ENCODE results near the gene CADM1.

The CADM1 gene

DNA sequence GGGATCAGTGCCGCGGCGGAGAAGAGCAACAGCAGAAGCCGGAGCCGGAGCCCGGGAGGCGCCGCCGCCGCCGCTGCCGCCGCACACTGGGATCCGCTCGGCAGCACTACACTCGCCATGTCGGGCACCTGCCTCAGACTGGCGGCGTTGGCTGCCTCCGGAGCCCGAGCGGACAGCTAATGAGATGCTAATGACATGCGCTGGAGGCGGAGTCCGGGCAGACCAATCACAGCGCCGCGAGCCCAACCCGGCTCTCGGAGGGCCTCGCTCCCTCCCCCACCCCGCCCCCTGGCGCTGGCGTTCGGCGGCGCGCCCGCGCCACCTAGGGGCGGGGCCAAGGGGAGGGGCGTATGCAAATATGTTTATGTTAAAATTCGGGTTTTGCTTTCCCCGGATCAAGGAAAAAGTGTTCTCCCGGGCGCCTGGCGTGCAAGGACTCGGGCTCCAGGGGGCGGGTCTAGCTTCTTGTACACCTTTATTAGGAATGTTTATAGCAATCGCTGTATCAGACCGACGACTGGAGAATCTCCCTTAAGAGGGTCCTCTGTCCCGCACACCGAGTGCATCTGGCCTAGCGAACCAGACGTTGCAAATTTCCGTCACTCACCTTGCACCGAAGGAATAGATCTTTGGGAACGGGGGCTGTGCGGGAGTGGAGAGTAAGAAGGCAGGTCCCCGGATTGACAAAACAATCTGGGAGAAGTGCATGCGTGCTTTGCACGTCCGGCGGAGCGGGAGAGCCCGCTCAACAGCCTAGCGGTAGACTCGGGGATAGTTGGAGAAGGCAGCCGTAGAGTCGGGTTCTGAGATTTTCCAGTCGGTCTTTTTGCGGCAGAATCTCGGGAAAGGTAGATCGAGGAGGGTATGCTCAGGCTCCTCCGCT lies at the start of gene CADM1:
CADM1 (minus strand) TSS at position 140 of the 883 bp plus-strand sequence.
- DNase-seq: peak; percentile 84 to 95

DNA sequence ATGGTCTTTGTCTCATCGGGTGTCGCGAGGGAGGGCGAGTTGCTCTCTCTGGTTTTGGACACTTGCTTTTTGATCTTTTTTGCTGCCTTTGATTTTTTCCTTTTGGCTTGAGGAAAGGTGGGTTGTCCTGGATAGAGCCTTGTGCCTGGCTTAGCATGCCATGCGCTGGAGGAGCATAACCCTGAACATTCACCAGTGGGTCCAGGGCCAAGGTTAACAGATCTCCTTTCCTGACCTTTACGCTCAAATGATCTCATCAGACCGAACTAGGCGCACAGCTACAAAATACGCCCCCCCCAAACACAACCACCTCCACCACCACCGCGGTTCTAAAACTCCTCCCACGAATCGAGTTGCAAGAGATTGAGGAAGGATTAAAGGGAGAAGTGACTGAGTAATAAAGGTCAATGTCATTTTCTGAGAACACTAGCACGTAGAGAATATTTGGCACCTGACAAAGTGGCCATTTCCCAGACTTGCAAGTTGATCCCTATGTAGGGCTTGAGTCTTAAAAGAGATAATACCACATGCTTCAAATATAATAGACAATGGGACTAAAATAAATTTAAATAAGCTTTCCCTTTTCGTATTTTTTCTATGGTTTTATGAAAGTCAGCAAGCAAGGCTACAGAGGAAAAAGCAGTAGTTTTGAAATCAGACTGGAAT lies 48.7 kb upstream of the CADM1 start:
- no peak for DNase-seq

DNA sequence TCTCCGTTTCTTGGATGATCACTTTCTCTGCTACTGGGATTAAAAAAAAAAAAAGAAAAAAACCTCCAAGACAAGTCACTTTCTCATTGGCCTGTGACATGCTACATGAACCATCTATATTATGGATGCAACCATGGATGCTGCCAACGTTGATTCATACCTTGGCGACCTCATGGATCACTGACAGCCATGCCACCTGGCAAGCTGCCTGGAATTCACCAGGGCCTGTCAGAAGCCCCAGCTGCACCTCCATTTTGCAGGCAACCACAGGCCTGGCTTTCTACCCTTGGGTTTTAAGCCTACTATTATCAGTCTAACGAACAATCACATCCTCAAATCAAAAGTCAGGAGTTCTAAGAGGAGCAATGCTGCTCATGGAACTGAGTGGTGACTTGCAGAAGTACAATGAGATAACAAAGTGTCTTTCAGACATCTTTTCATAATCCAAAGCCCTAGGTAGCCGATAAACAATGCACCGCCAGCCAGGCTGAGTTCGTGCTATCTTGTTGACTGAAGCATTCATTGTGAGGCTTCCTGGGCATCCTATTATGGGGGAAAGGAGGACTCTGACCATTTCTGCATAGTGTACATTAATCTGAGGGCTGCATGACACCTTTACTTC lies 48.0 kb upstream of the CADM1 start:
- DNase-seq: no peak

DNA sequence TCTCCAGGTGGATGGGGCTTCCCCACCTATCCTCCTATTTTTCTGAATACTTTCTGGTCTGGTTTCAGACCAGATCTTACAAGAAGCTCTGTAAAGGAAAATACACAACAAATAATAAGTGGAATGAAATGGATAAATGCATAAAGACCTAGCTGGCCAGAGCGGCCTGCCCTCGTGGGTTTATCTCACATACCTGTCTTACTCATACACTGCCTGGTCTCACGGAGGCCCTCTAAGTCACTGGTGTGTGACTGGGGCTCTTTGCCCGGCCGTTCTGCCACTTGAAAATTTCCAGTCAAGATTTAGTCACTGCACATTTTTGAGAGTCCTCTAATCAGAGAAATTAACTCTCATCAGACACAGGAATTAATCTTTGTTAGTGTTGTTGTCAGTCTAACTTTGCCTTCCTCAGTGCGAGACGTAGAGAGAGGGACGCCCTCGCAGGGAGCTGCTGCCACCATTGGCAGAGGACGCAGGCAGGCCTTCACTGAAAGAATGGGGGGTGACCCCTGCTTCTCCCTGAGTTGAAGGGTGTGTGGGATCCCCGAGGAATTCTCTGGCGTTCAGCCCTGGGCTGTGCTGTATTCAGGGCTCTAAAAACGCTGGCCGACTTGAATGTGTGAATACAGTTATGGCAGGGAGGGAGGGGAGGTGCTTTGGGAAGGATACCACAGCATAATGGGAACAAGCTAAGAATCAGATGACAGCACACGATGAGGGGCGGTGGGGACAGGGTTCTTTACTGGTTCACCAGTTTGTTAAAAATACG lies 46.3 kb upstream of the CADM1 start:
- no peak for DNase-seq

DNA sequence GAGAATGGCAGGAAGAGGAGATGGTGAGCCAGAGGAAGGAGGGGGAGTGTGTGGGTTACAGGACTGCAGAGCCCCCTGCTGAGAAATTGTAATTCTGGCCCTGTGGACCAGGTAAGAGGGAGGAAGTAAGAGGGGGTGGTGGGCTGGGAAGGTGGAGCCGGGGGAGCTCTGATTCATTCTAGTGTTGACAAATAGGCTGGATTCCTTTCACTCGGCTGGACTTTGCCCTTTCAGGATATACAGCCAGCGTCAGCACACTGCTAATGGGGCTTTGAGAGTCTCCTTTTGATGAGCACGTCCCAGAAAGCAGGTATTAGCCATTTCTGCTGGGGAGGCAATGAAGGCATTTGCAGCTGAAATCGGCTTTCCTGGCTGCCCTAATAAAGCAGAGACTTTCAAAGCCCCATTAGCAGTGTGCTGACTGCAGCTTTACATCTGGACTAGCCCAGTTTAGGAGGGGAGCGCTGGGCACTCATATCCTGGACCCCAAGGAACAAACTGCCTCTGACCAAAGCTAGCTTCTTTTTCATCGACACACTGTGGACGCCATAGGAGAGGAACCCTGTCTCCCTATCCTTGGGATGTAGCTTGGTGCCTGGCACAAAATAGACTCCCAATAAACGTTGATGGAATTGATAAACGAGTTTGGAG lies 44.8 kb upstream of the CADM1 start:
- DNase-seq: no peak

DNA sequence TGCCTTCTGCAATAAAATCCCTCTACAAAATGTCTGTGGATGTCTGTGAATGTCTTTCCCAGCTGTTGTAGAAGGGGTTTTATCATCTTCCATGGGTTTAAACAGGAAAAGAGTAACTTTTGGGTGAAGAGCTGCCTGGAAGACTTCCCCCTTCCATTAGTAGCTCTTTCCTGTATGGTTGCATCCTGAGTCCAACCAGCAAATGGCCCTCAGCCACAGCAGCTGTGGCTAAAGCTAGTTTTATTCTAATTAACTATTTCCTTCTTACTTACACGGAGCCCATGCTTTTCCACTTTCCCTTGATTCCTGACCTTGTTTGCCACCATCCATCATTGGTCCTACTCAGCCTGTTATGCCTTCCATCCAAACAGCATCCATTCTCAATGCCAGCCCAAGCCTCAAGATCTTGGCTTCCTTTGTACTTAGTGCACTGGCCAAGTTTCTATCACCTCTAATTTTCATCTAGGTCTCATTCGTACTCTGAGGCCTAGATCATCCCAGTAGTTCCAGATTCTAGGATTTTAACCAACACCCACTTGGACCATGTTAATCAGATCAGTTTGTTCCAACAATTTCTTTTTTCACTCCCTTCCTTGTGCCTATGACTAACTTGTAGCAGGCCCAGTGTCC lies 41.5 kb upstream of the CADM1 start:
- no peak for DNase-seq

DNA sequence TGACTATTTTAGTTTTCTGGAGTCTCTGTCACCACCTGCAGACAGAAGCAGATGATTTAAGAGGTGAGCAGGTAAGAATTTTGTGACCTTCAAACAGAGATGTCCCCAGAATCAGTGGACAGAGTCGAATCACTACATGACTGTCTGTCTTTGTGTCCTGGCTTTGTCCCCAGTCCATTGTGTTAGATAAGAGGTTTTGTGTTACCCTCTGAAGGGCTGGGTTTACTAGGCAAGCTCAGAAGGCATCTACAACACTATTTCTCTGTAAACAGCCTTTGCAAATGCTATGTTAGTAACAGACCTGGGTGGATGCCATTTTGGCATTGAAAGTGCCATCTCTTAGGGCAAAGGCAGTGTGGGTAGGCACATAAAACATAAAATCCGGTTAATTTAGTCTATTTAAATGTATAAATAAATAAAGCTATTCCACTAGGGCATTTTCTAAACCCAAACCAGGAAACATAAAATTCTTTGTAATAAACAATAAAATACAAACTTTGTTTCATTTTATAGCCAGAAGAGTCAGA lies 40.3 kb upstream of the CADM1 start:
- DNase-seq: no peak

DNA sequence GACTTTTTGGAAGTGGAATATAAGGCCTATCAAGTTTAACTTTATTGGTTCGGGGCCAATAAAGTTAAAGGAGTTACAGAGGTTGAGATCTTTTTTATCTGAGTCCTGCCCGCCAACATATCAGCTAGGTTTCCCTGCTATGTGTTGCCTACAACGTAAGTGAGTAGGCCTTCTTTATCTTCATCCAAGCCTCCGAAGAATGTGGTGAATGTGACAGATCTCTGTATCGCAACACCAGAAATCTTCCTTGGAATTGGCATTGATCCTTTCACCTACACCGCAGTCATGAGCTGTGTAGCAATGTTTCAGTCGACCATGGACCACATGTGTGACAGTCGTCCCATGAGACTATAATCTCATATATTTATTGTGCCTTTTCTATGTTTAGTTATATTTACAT lies 37.3 kb upstream of the CADM1 start:
- no peak for DNase-seq

DNA sequence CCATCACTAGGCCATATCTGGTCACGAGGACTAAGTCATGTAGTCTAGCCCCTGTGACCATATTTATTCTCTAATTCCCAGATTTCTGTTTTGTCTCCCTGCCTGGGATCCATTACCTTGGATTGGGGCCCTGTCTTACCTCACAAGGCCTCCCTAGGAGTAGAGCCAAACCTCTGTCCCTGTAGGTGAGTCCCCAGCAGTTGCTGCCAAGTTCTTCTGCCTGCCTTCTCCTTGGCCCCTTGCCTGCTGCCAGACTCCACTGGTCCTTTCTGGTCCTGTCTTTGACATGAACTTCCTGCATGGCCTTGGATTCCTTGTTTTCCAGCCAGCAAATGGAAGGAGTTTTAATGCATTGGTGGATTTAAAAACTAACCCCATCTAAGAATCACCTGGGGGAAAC lies 35.6 kb upstream of the CADM1 start:
- DNase-seq: no peak

DNA sequence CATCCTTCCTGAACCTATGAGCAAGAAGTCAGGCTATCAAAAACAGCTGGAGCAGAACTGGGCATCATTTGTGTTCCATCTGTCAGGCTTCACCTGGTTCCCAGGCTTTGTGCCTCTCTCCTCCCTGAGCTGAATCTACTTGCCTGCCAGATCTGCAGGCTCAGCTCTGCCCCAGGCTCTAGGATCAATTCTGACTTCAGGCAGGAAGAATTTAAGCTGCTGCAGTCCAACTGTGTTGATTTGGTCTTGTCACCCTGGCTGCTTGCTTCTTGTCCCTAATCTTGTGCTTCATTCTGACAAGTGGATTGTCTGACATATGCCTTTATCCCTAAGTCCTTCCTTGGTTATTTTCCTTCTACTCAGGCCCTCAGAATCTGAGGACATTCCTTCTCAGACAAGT lies 31.6 kb upstream of the CADM1 start:
- DNase-seq: peak; percentile 9 to 74

DNA sequence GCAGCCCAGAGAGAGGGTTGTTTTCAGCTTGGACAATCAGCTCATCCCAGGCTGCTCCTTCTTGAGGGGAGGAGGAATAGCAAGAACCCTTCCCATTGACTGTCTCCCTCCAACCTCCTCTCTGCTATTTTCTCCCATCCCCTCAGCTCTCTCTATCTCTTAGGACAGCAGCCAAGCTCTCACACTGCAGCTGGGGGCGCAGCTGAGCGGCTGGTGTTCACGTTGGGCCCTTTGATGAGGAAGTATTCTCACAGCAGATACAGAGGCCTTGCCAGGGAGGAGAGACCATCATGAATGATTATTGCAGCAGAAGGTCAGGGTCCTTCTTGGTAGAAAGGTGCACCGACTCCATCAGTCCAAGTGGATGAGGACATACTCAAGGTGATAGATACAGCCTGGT lies 26.5 kb upstream of the CADM1 start:
- no peak for DNase-seq

DNA sequence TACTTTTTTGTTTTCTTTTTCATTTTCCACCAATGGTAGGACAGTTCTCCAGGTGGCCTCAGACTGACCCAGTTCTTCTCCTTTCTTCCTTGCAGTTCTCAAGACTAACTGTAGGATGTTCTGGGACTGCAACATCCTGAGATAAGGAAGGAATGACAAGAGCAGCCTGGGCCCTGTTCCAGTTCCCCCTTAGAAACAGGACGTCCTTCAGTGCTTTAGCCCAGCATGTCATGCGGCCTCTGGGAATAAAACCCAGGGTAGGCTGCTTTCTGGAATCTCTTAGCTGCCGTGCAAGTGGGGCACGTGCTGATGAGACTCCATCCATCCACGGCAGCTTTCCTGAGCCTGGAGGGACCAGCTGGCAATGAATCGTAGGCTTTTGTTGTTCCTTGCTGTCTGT lies 24.0 kb upstream of the CADM1 start:
- no peak for DNase-seq

DNA sequence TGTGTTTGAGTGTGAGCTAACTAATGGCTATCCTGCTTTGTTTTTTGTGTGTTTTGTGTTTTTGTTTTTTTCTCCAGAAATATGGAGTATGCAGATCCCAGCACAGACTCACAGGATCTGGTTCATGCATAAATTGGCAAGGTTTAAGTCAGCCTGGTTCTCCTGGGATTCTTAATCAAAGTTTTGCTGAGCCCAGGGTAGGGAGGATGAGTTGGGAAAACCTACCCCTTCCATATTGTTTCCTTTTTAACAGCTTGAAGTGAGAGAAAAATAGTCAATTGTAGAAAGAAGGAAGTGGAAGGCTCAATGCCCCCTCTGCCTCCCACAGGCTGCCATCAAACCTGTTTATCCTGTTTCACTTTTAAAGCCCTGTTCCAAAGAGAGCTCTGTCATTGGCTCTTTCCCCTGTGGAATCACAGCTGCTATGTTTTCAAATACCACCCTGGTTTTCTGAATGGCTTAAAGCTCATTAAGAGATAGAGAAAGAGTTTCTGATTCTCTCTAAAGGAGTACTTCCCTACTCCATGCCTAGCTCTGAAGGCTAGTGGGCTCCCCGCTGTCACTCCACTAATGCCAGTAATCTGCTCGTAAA lies 23.4 kb upstream of the CADM1 start:
- no peak for DNase-seq

DNA sequence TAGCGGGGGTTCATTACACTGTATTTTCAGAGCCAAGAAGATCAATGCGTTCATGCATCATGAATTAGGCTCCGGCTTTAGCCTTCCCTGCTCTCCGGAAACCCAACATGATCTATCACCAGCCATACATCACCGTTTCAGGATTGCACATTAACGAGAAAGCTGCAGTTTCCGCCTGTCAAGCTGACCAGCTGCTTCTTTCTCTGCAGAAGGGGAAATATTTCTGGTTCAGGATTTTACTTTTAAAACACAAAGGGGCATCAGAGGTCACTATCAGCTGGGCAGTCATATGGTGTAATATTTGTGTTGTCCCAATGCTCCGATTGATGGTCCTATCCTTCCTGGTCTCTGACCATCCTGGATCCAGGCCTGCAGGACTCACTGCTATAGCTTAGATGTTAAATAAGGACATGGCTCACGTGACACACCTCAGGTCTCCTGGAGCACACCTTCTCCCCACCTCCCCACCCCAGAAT lies 21.4 kb upstream of the CADM1 start:
- DNase-seq: no peak

DNA sequence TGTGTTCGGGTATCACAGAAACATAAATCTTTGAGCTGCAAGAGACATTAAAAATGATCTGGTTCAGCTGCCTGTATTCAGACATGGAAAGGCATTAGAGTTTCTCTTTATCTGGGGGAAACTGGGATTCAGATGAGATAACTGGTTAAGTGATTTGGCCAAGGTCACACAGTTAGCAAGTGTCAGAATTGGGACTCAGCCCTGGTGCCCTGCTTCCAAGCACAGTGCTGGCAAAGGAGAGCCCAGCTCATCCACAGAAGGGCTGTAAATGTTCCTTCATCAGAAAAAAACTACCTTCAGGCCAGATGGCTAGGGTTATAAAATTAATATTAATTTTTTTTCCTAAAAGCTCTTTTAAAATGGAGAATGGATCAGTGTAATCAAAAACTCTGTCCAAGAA lies 20.4 kb upstream of the CADM1 start:
- no peak for DNase-seq

DNA sequence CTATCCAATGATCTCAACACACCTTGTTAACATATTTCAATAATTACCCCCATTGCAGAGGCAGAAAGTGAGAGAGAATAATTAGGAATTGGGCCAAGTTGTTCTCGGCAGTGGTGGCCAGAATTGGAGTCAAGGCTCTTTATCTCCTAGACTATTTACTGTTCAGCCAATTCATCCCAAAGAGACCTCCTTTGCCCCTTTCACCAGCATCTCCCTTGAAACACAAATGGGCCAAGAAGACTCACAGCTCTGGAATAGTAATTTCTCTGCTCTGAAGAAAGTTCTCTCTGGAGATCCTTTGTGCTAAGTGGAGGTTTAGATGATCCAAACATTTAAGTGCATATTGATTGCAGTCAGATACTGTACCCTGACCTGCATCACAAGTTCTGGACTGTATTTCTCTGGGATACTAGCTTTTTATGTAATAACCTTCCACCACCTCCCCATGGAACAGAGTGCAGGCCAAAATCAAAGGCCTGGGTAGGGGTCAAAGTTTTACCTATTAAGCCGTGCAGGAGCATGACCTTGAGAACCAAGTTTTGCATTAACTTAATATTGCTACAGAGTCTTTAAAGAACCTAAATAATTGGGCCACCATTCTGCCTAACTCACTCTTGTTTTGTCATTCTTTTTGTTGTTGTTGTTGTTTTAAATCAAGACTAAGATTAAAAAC lies 19.6 kb upstream of the CADM1 start:
- DNase-seq: no peak

DNA sequence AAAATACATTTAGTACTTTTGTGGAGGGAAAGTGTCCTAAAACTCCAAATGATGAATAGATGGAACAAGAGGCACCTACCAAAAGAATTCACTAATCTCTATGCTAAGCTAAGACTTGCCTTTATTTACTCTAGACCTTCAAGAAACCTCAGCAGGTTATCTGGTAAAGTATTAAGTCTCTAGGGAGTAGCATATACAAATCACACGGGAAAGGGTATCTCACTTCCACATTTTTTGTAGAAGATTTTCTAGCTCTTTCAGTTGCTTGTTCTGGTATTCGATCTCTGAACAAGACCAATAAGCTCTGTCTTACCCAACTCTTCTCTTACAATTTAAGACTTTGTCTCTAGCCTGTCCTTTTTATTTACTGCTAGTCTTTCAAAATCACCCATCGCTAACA lies 18.1 kb upstream of the CADM1 start:
- DNase-seq: no peak

DNA sequence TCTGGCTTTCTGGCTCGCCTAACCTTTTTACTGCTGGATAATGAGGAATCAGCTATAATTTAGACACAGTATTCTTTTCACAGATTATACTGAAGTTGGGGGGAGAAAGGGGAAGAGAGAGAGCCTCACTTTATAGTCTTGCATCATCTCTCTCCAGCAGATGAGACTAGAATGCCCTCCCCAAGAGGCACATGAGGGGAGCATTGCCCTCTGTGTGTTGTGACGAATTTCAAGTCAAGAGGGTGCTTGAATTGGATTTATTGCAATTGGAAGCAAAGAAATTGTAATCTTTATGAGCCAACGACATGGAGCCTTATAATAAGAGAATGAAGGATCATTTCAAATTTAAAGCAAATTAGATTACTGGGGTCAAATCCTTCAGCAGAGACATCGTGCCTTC lies 17.6 kb upstream of the CADM1 start:
- DNase-seq: peak; percentile 31 to 81

DNA sequence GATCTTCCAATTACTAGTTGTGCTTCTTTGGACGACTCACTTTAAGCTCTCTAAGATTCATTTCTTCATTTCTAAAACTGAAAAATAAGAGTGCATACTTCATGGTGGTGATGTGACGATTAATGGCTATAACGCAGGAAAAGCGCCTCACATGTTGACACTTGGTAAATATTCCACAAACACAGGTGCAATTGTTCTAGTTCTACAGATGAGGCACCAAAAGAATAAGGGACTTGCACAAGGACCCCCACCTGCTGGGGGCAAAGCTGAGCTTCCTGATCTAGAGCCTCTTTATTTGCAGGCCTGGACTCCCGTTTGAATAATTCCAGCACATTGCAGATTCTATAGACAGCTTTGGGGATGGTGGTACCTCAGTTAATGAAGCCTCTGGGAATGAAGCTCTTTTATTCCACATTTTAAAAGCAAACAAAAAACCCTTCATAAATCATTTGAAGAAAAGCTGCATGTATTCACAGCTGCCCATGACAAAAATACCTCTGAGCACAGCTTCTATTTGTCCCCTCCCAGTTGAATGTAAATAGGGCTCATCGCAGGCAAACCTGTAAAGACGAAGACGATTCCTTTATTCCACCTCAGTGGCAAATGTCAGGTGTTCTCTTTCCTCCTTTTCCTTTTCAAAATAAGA lies 14.9 kb upstream of the CADM1 start:
- DNase-seq: no peak

Measured in NCI-H524 (cell line).